ENCODE measurements around the gene DUSP19. TPM values are rescaled to one million over a fixed set of nuclear protein-coding genes. Genes with fewer than 3 reads are reported as not detected.

DUSP19 gene
- total and polyA plus RNA-seq, 2 of the 8 experiments (the other 6 are each of a cell fraction or from before 2014, with no cell fraction given) = 0.73 to 2.3 TPM

- CTCF ChIA-PET (ENCODE audit: partially characterized antibody) = interaction anchor here (1.2 to 5.0 kb wide), 11 partner anchors 7 to 97 kb away, joined by 3 to 38 read pairs (median 6); partner anchors contain the start of genes DUSP19 and NCKAP1
- no peak overlapping the region for H2BK20ac ChIP-seq (ENCODE audit: low read length)
- H3K79me2 ChIP-seq (ENCODE audit: control insufficient read depth in 1 of 2, insufficient read depth in 2 of 2, low read length in 2 of 2) = no peaks in the 10 kb centered on the region
- H3K14ac ChIP-seq (ENCODE audit: insufficient read length) = no peak overlapping the region
- H4K8ac ChIP-seq (ENCODE audit: extremely low read depth, insufficient read depth, low read length) = no peak overlapping the region; the same call in 1 of the 2 replicates
- peaks cover 12 to 13% of the 10 kb centered on the region in 2 experiments for H3K9me3 ChIP-seq (ENCODE audit: insufficient read depth in 2 of 2, low read depth in 1 of 2, low read length in 1 of 2)
- no peak overlapping the region for H2AK5ac ChIP-seq (ENCODE audit: low read depth, low read length)
- no peaks in the 10 kb centered on the region for H3K36me3 ChIP-seq (ENCODE audit: control insufficient read depth in 2 of 4, insufficient read depth in 4 of 4, low read length in 3 of 4)
- peaks cover 0 to 1% (median 0%) of the 10 kb centered on the region in 4 experiments; a peak in 2 of 7 replicates for H3K4me1 ChIP-seq (replicated peaks in 1 of 4; ENCODE audit: control insufficient read depth in 3 of 4, insufficient read depth in 4 of 4, low read length in 3 of 4)
- H3K4ac ChIP-seq (replicated peaks; ENCODE audit: insufficient read length, low read depth, low read length) = no peak overlapping the region
- H3K79me1 ChIP-seq (ENCODE audit: low read depth, low read length) = no peaks in the 10 kb centered on the region; the same call in 1 of the 2 replicates
- H3K4me3 ChIP-seq (ENCODE audit: extremely low read depth in 1 of 4, insufficient read depth in 2 of 4, low read depth in 3 of 4, low read length in 4 of 4) = no peak overlapping the region
- DNase-seq (ENCODE audit: low read depth in 1 of 2, low spot score in 2 of 2) = no peak
- H2AFZ ChIP-seq (ENCODE audit: low read length) = no peak overlapping the region
- H3K4me2 ChIP-seq (ENCODE audit: insufficient read depth in 1 of 2, low read depth in 2 of 2, low read length in 2 of 2) = no peak overlapping the region
- no peak overlapping the region for H2BK15ac ChIP-seq (ENCODE audit: low read length)
- no peak overlapping the region for H3K23ac ChIP-seq (ENCODE audit: insufficient read length)
- no peak overlapping the region for H4K5ac ChIP-seq (ENCODE audit: insufficient read length, low read depth, low read length)
- H2BK12ac ChIP-seq (ENCODE audit: low read depth, low read length) = no peak overlapping the region
- H2BK5ac ChIP-seq (ENCODE audit: low read depth, low read length) = no peak overlapping the region
- no peak for FAIRE-seq
- H4K20me1 ChIP-seq (replicated peaks in 1 of 2; ENCODE audit: control insufficient read depth in 1 of 2, insufficient read depth in 2 of 2, low read length in 2 of 2) = no peaks in the 10 kb centered on the region
- no peaks in the 10 kb centered on the region for H3K23me2 ChIP-seq (ENCODE audit: low read depth, low read length)
- H3K9ac ChIP-seq (replicated peaks in 1 of 4; ENCODE audit: extremely low read depth in 1 of 4, low read depth in 3 of 4, low read length in 3 of 4) = no peak overlapping the region
- WGBS, 2 experiments (ENCODE audit: extremely low coverage in 1 of 2, insufficient coverage in 1 of 2, insufficient read length in 1 of 2, insufficient replicate concordance in 2 of 2, low coverage in 1 of 2, low lambda C conversion rate in 2 of 2, missing lambda C conversion rate in 1 of 2) = 97% methylated on average over 7 of the region's 7 CpGs; no CpG with 5 or more reads in 1 of the 2 experiments
- H3K27me3 ChIP-seq (replicated peaks in 1 of 4; ENCODE audit: control insufficient read depth in 3 of 4, extremely low read depth in 1 of 4, insufficient read depth in 3 of 4, low read length in 3 of 4) = no peaks in the 10 kb centered on the region
- H3K56ac ChIP-seq (replicated peaks; ENCODE audit: insufficient read length, low read depth, low read length) = no peak overlapping the region
- no peak overlapping the region for H2BK120ac ChIP-seq (replicated peaks; ENCODE audit: low read depth, low read length)
- H3K27ac ChIP-seq (ENCODE audit: low read depth, low read length) = no peak overlapping the region
- POLR2A ChIA-PET (ENCODE audit: partially characterized antibody) = interaction anchor here (1.1 to 2.1 kb wide), 2 partner anchors 32 to 52 kb away, joined by 3 to 7 read pairs; partner anchors contain the start of gene NUP35
- H3K18ac ChIP-seq (ENCODE audit: extremely low read depth, low read length) = no peak overlapping the region
- no peak overlapping the region for H4K91ac ChIP-seq (replicated peaks; ENCODE audit: insufficient read length, low read length)
- TF ChIP-seq RAD21 (IDR thresholded peaks at IDR 0.05 in 1 of 2, conservative IDR thresholded peaks at IDR 0.05 in 1 of 2; ENCODE audit: low read depth in 2 of 2, low read length in 2 of 2) (no peak), CHD1 (IDR thresholded peaks at IDR 0.05; ENCODE audit: low read depth, low read length) (no peak), POLR2AphosphoS5 (IDR thresholded peaks at IDR 0.05; ENCODE audit: low read depth, low read length) (no peak), TBP (IDR thresholded peaks at IDR 0.05; ENCODE audit: low read depth, low read length) (no peak), GTF2F1 (IDR thresholded peaks at IDR 0.05; ENCODE audit: borderline replicate concordance, low read depth, low read length) (no peak), POU5F1 (IDR thresholded peaks at IDR 0.05; ENCODE audit: low read depth, low read length) (no peak)
These were observed 6.4 kb upstream of the DUSP19 start for GRCh38 chr2:183072177-183072576.
